Measurements from ENCODE around the gene PRR16.

Gene PRR16

GRCh38 chr5:120451445-120451844, 12.7 kb upstream of the PRR16 start:
- peak; percentile 38 for DNase-seq (ENCODE audit: low spot score)
- H3K27me3 ChIP-seq (ENCODE audit: insufficient read depth, poor library complexity, severe bottlenecking), result no peaks in the 10 kb centered on the region
- no peak for ATAC-seq (ENCODE audit: low read depth)
- peaks cover 12% of the 10 kb centered on the region for H3K4me1 ChIP-seq (ENCODE audit: insufficient read depth, poor library complexity, severe bottlenecking)
- H3K4me3 ChIP-seq (ENCODE audit: severe bottlenecking), result no peak overlapping the region
- H3K9me3 ChIP-seq (ENCODE audit: severe bottlenecking), result no peaks in the 10 kb centered on the region
- no peaks in the 10 kb centered on the region for H3K36me3 ChIP-seq (ENCODE audit: low read depth)
- no peak overlapping the region for H3K27ac ChIP-seq (ENCODE audit: poor library complexity, severe bottlenecking)
- no peak for TF ChIP-seq CTCF (IDR thresholded peaks at IDR 0.05; ENCODE audit: poor library complexity, severe bottlenecking)

GRCh38 chr5:120452471-120452870, 11.6 kb upstream of the PRR16 start:
- Histone ChIP-seq H3K9me3 (ENCODE audit: severe bottlenecking) (no peaks in the 10 kb centered on the region), H3K27ac (ENCODE audit: poor library complexity, severe bottlenecking) (no peak overlapping the region), H3K4me3 (ENCODE audit: severe bottlenecking) (no peak overlapping the region), H3K36me3 (ENCODE audit: low read depth) (no peaks in the 10 kb centered on the region), H3K4me1 (ENCODE audit: insufficient read depth, poor library complexity, severe bottlenecking) (peaks cover 12% of the 10 kb centered on the region), H3K27me3 (ENCODE audit: insufficient read depth, poor library complexity, severe bottlenecking) (no peaks in the 10 kb centered on the region)
- no peak for TF ChIP-seq CTCF (IDR thresholded peaks at IDR 0.05; ENCODE audit: poor library complexity, severe bottlenecking)
- ATAC-seq (ENCODE audit: low read depth), result no peak
- DNase-seq (ENCODE audit: low spot score), result no peak

GRCh38 chr5:120454094-120454798, 9.9 kb upstream of the PRR16 start:
- no peaks in the 10 kb centered on the region for H3K27me3 ChIP-seq (ENCODE audit: insufficient read depth, poor library complexity, severe bottlenecking)
- no peak overlapping the region for H3K4me3 ChIP-seq (ENCODE audit: severe bottlenecking)
- no peaks in the 10 kb centered on the region for H3K36me3 ChIP-seq (ENCODE audit: low read depth)
- DNase-seq (ENCODE audit: low spot score) (no peak), ATAC-seq (ENCODE audit: low read depth) (peak; percentile 94)
- peaks cover 12% of the 10 kb centered on the region for H3K4me1 ChIP-seq (ENCODE audit: insufficient read depth, poor library complexity, severe bottlenecking)
- no peaks in the 10 kb centered on the region for H3K9me3 ChIP-seq (ENCODE audit: severe bottlenecking)
- no peak for TF ChIP-seq CTCF (IDR thresholded peaks at IDR 0.05; ENCODE audit: poor library complexity, severe bottlenecking)
- H3K27ac ChIP-seq (ENCODE audit: poor library complexity, severe bottlenecking), result peak overlapping the region; percentile 36

GRCh38 chr5:120456006-120456405, 8.1 kb upstream of the PRR16 start:
- Histone ChIP-seq H3K4me3 (ENCODE audit: severe bottlenecking) (no peak overlapping the region), H3K9me3 (ENCODE audit: severe bottlenecking) (no peaks in the 10 kb centered on the region), H3K27me3 (ENCODE audit: insufficient read depth, poor library complexity, severe bottlenecking) (no peaks in the 10 kb centered on the region), H3K4me1 (ENCODE audit: insufficient read depth, poor library complexity, severe bottlenecking) (peaks cover 12% of the 10 kb centered on the region), H3K27ac (ENCODE audit: poor library complexity, severe bottlenecking) (no peak overlapping the region), H3K36me3 (ENCODE audit: low read depth) (no peaks in the 10 kb centered on the region)
- no peak for DNase-seq (ENCODE audit: low spot score)
- ATAC-seq (ENCODE audit: low read depth), result no peak
- no peak for TF ChIP-seq CTCF (IDR thresholded peaks at IDR 0.05; ENCODE audit: poor library complexity, severe bottlenecking)

- no peaks in the 10 kb centered on the region for H3K36me3 ChIP-seq (ENCODE audit: low read depth)
- no peaks in the 10 kb centered on the region for H3K27me3 ChIP-seq (ENCODE audit: insufficient read depth, poor library complexity, severe bottlenecking)
- ATAC-seq (ENCODE audit: low read depth) (peak; percentile 63), DNase-seq (ENCODE audit: low spot score) (peak; percentile 80)
- peak overlapping the region; percentile 12 for H3K4me3 ChIP-seq (ENCODE audit: severe bottlenecking)
- H3K4me1 ChIP-seq (ENCODE audit: insufficient read depth, poor library complexity, severe bottlenecking), result peaks cover 12% of the 10 kb centered on the region
- no peaks in the 10 kb centered on the region for H3K9me3 ChIP-seq (ENCODE audit: severe bottlenecking)
- no peak overlapping the region for H3K27ac ChIP-seq (ENCODE audit: poor library complexity, severe bottlenecking)
- TF ChIP-seq CTCF (IDR thresholded peaks at IDR 0.05; ENCODE audit: poor library complexity, severe bottlenecking), result peak; percentile 94
These were observed 6.1 kb upstream of the PRR16 start for GRCh38 chr5:120457839-120458507.

Data from RWPE2 (cell line).